ENCODE data around the gene SP140.
A peak's percentile ranks its signal among the peaks of the same experiment; 100 is the strongest.
"Not testable (repeated sequence)": the region's sequence is repeated elsewhere in the genome, so short reads cannot be mapped to it uniquely, and the experiment has no call there.

The SP140 gene

GRCh38 chr2:230295192-230295591 is 69.7 kb downstream of the SP140 start:
- DNase-seq (ENCODE audit: low read depth): no peak

DNA sequence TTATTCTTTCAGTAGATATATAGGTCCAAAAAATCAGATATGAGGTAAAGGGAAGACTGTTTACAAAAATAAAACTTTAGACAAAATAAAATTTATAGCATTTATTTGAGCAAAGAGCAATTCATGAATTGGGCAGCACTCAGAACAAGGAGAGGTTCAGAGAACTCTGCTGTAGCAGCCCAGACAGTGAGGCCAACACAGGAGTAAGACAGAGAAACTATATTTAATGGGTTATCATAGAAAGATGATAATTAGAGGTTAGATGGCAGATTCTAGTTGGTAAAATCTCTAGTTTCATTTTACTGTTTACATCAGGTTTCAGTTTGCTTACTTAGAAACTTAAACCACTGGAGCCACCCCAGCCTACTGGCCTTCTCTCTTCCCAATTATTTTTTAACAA is 71.4 kb downstream of the SP140 start:
- no peak for DNase-seq (ENCODE audit: low read depth)

- no peak for DNase-seq (ENCODE audit: low read depth)
These were observed 74.1 kb downstream of the SP140 start for GRCh38 chr2:230299618-230300017.

DNA sequence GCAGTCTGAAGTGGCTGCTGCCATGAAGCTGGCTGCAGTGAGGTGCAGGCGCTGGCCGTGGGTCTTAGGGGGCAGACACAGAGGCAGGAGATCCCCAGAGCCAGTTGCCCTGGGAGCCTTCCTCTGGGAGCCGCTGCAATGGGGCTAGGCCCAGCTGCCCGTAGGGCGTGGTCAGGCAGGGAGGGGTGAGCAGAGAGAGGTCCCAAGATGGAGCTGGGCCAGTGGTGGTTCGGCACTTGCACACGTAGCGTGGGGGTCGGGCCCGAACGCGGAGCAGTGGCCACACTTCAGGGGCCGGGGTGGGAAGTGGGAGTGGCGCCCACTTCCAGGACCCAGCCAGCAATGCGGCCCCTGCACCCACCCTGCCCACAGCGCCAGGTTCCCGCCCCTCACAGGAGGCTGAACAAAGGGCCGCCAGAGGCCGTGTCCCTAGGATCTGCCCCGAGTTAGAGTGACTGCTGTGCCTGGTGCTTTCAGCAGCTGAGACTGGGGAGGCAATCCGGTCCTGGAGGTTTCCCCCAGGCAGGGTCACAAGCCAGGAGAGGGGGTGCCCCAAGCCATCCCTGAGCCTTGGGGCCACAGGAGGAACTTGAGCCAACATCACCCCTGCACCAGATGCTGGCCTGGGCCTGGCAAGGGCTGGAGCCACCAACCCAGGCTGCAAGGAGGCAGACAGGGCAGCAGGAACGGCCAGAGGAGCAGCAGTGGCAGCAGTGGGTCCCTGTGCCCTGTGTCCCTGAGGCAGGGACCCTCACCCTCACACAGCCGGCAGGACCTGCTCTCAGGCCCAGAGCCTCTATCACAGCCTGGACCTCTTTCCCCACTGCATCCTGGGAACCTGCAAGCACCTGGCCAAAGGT is 80.1 kb downstream of the SP140 start:
- no peak for DNase-seq (ENCODE audit: low read depth)

DNA sequence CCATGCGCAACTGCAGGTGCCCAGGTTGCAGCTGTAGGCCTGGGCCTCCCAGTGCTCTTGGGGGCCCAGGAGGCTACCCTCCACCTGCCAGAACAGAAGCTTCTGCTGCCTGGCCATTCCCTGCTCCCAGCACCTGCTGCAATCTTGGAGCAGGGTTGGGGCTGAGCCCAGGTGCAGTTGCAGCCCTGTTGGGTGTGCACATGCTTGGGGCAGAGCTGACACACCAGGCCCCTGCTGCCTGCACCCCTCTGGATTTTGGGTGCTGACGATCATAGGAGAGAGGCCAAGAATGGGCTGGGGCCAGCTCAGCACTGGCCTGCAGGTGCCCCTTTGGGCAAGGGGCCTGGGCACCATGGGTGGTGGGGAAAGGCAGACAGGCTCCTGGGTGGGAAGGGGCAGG is 80.9 kb downstream of the SP140 start:
- no peak for DNase-seq (ENCODE audit: low read depth)

- no peak for DNase-seq (ENCODE audit: low read depth)
These were observed 81.9 kb downstream of the SP140 start for GRCh38 chr2:230307485-230307884.

DNA sequence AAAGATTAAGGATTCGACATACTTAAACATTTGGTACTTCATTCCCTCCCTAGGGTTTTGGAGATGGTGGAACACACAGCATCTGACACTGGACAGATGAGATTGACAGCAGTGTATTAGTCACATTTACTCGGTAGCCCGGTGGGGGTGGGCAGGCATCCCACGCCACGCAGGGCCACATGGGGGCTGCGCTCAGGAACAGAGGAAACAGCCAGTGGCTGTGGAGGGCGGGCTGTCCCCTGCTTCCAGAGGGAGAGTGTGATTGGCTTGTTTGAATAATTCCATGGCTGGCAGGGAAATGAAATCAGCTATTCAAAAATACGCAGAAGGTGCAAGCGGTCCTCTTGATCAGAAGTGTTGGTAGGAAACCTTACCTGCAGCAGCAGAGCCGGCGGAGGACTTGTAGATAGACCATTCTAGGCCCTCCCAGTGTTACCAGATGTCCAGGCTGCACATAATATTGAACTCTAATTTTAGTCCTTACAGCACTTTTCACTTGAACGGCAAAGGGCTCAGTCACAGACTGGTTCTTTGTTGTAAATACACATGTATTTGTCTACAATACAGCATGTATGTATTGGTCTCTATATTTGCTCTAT is 83.0 kb downstream of the SP140 start:
- no peak for DNase-seq (ENCODE audit: low read depth)

- not testable (repeated sequence) for DNase-seq (ENCODE audit: low read depth)
These were observed 85.3 kb downstream of the SP140 start for GRCh38 chr2:230310792-230311191.

- not testable (repeated sequence) for DNase-seq (ENCODE audit: low read depth)
These were observed 86.1 kb downstream of the SP140 start for GRCh38 chr2:230311634-230312033.

- DNase-seq (ENCODE audit: low read depth): no peak
These were observed 87.1 kb downstream of the SP140 start for GRCh38 chr2:230312638-230313037.

DNA sequence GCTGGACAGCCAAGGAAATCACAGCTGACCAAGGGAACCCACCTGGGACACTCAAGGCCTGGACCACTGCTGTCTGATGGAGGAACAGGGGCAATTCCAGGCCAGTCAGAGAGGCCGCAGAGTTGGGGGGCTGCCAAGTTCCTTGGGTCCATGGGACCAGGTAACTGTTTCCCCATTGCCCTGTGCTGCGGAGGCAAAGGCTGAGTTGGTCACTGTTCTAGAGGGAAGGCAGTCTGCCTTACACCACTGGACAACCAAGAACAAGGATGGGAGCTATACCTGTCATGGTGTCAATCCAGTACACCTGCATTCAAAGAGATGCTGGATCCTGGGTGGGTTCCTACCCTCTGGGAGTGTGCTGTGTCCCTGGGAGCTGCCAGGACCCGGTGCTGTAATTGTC is 91.8 kb downstream of the SP140 start:
- no peak for DNase-seq (ENCODE audit: low read depth)

GRCh38 chr2:230318190-230319121 is 92.9 kb downstream of the SP140 start:
- no peak for DNase-seq (ENCODE audit: low read depth)

DNA sequence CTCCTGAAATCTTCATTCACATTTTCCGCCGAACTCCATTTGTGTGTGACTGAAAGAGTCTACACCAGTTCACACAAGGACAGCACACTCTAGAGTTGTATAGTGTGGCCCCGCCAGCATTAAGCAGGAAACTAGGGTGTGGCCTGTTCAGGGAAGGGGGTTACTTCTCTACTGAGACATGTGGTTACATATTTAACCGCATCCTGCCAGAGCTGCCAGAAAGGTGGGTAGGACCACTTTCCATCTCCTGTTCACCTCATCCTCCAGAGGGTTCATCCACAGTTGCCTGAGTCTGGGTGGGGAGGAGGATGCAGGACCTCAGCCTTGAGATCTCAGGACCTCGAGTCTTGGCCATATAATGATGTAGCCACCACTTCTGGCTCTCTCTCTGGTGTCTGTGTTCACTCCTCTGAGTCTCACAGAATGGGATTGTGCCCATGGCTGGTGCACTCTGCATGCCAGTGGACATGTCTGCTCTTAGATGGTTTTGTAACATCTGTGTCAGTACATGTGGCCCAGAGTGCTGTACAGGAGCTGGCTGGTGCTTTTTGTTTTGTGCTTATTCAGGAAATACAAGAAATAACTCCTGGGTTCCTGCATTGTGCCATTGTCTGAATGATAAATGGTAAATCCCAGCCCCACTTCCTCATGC is 93.8 kb downstream of the SP140 start:
- peak; percentile 53 for DNase-seq (ENCODE audit: low read depth)

DNA sequence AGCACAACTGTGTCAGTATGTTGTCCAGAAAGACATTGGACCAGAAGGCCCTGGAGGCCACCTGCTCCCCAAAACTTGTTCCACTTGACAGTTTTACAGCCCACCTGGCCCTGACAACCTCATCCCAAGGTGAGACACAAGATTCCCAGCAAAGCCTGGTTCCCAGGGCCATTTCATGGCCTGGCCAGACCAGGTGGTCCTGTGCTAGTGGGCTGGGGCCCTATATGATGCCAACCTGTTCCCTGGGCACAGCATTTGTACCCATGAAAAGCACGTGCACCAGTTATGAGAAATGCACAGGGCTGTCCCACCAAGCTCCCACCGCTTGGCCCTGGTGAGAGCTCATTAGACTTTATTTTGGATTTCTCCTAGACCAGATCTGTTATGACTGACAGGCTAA is 95.5 kb downstream of the SP140 start:
- no peak for DNase-seq (ENCODE audit: low read depth)

- DNase-seq (ENCODE audit: low read depth): no peak
These were observed 97.2 kb downstream of the SP140 start for GRCh38 chr2:230322561-230323384.

- no peak for DNase-seq (ENCODE audit: low read depth)
These were observed 98.0 kb downstream of the SP140 start for GRCh38 chr2:230323385-230324106.

DNA sequence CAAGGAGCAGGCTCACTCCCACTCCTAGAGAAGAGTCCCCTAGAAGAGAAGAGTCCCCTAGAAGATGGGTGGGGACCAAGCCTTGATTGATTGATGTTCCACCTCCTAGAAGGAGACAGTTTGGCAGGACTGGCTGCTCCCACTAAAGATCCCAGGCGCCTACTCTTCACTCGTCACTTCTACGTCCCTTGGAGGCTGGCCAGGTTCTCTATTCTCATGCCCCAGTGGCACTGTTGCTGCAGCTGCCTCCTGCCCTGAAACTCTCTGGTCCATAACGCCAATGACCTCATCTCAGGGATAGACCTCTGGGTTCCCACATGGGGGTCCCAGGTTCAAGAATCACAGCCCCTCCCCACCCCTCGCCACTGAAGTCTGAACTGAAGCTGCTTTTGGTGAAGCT is 99.0 kb downstream of the SP140 start:
- no peak for DNase-seq (ENCODE audit: low read depth)

DNA sequence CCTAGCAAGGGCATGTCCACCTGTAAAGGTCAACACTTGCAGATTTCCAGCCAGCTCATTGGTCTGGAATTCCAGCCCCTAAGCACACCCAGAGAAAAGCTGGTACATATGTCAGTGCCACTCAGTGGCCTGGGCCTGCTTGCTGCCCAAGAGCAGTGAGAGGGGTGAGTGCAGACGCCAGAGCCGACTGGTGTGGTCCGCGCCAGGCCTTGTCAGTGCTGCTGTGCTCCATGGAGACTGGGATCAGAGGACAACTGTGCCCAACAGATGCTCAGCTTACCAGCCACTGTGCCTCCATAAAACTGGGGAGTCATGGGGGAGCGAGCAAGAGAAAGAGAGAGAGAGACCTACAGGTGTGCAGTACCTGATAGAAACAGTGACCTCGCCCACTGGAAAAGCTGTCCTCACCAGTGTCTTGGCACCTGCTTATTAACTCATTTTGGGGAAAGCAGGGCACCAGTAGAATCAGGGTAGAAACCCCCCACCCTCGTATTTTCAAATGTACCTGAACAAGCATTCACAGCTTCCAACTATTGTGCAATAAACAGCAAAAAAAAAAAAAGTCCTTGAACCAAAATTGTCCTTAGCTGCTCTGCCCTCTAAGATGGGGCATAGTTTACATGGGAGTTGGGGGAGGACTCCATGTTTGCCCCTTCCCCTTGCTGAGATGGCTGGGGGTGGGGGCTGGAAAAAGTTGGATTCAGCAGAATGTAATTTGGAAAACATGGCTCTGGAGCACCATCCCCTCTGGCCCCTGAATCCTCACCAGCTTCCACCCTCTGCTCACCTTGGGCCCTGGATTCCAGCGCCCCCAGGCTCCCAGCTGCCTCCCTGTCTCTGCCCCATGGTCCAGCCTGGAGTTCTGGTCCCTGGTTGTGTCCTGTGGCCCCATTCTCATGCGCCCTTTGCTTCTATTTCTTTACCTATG is 100.0 kb downstream of the SP140 start:
- no peak for DNase-seq (ENCODE audit: low read depth)

Data from stimulated activated CD8-positive, alpha-beta memory T cell treated with anti-CD3 and anti-CD28 coated beads, Interleukin-12 subunit alpha, Interleukin-12 subunit beta, amount 100 ng/mL, for 1 hour (primary cell).